HG03439 (cell line): Measurements from ENCODE around the gene SYCE3.
"Not testable (repeated sequence)": the region's sequence is repeated elsewhere in the genome, so short reads cannot be mapped to it uniquely, and the experiment has no call there.

Experiments used
- ATAC-seq: cut with Tn5 transposase; IDR thresholded peaks from one replicate; pipeline ENCODE4 v1.9.1; 2021; ENCODE audit warnings: mild to moderate bottlenecking, moderate library complexity; ENCODE audit not compliant: unreplicated experiment

Gene SYCE3

GRCh38 chr22:50522806-50523438, 39.8 kb downstream of the SYCE3 start:
- ATAC-seq, result no peak

DNA sequence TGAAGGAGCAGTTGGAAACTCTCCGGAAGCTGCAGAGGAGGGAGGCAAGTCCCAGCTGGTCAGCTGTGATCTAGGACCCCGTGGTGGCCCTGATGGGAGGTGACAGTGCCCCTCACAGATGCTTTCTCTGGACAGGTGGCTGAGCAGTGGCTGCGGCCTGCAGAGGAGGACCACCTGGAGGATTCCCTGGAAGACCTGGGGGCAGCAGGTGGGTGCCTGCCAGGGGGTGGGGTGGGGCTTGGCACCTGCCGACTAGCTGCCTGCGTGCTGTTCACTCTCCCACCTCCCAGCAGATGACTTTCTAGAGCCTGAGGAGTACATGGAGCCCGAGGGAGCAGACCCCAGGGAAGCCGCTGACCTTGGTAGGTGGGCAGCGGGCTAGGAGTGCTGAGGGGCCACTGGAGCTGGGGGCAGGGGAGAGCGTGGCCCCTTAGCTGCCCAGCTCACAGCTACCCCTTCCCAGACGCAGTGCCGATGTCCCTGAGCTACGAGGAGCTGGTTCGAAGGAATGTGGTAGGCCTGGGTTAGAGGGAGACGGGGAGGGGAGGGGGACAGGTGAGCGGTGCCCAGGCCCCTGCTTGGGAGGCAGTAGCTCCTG, 40.4 kb downstream of the SYCE3 start:
- no peak for ATAC-seq

DNA sequence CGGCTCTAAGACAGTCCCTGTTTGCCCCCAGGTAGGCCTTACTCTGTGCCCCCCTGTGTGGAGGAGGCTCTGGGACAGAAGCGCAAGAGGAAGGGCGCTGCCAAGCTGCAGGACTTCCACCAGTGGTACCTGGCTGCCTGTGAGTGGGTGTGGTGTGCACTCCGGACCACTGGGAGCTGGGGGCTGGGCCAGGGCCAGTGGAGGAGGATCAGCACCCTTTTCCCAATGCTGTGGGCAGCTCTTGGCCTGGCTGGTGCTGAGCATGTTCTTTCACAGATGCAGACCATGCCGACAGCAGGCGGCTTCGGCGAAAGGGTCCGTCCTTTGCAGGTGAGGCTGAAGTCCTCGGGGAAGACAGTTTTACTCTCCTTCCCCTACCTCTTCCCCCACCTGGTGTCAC, 41.0 kb downstream of the SYCE3 start:
- ATAC-seq, result no peak

GRCh38 chr22:50520826-50521453, 41.8 kb downstream of the SYCE3 start:
- no peak for ATAC-seq

- ATAC-seq, result not testable (repeated sequence)
Measured at GRCh38 chr22:50520184-50520583, 42.5 kb downstream of the SYCE3 start.

DNA sequence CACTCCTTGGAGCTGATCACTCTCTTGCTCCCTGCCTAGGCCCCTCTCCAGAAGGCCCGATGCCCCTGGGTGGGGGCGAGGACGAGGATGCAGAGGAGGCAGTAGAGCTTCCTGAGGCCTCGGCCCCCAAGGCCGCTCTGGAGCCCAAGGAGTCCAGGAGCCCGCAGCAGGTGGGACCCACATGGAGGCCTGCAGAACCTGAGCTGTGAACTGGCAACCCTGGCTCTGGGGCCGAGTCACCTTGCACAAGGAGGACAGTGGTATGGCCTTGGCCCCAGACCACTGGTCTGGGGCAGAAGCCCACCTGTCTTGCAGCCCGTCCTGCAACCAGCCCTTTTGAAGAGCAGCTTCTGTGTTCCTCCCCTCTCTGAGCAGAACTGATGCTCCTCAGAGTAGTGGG, 43.6 kb downstream of the SYCE3 start:
- no peak for ATAC-seq

DNA sequence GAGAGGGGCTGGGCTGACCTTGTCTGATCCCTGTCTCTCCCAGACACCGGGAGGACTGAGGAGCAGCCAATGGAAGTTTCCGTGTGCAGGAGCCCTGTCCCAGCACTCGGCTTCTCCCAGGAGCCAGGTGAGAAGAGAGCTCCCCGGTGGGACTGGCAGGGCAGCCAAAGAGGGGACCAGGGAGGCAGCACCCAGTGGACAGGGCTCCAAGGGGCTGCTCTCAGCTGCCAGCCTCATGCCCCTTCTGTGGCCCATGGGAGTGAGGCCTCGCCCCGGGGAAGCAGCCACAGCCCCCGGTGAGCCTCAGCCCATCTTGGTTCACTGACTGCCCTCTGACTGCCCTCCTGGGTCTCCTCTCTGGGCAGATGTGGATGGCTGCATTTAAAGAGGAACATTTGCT, 44.1 kb downstream of the SYCE3 start:
- ATAC-seq, result no peak

DNA sequence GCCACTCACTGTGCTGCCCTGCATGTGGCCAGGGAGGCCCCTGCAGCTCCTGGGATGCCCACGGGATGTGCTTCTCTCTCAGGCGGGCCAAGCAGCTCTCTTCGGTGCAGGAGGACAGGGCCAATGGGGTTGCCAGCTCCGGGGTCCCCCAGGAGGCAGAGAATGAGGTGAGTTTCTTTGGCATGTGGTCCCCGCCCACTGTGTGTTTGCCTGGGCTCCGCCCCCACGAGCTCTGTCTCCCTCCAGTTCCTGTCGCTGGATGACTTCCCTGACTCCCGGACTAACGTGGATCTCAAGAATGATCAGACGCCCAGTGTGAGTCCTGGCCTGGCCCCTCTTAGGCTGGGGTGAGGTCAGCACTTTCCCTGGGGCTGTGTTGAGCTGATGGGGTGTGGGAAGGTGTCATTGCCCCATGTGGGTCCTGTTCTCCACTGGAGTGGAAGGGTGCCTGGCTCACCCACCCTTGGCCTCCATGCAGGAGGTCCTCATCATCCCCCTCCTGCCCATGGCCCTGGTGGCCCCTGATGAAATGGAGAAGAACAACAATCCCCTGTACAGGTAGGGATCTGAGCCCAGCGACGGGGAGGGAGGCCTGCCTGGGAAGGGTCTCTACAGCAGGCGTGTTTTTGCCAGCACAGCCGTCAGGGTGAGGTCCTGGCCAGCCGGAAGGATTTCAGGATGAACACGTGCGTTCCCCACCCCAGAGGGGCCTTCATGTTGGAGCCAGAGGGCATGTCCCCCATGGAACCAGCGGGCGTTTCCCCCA, 45.0 kb downstream of the SYCE3 start:
- ATAC-seq, result no peak

- ATAC-seq, result no peak
Measured at GRCh38 chr22:50516891-50517290, 45.8 kb downstream of the SYCE3 start.

- no peak for ATAC-seq
Measured at GRCh38 chr22:50516068-50516467, 46.7 kb downstream of the SYCE3 start.

DNA sequence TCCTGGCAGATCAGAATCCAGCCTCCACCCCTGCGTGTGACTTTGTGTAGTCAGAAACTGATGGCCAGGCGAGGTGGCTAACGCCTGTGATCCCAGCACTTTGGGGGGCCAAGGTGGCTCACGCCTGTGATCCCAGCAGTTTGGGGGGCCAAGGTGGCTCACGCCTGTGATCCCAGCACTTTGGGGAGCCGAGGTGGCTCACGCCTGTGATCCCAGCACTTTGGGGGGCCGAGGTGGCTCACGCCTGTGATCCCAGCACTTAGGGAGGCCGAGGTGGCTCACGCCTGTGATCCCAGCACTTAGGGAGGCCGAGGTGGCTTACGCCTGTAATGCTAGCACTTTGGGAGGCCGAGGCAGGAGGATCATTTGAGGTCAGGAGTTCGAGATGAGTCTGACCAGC, 49.5 kb downstream of the SYCE3 start:
- ATAC-seq, result no peak

DNA sequence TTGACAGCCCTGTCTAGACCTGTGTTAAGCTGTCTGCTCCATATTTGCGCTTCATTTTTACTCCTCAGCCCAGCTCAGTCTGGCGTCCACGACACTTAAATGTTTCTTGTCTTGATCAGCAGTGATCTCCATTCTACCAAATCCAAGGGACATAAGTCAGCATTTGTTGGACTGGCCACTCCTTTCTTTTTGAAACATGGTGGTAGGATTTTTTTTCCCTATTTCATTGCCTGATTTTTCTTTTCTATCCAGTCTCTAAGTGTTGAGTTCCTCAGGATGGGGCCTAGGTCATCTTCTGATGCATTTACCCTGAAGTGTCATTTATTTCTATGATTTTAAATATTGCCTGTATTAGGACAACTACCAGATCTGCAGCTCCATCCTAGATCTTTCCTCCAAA, 53.8 kb downstream of the SYCE3 start:
- no peak for ATAC-seq

DNA sequence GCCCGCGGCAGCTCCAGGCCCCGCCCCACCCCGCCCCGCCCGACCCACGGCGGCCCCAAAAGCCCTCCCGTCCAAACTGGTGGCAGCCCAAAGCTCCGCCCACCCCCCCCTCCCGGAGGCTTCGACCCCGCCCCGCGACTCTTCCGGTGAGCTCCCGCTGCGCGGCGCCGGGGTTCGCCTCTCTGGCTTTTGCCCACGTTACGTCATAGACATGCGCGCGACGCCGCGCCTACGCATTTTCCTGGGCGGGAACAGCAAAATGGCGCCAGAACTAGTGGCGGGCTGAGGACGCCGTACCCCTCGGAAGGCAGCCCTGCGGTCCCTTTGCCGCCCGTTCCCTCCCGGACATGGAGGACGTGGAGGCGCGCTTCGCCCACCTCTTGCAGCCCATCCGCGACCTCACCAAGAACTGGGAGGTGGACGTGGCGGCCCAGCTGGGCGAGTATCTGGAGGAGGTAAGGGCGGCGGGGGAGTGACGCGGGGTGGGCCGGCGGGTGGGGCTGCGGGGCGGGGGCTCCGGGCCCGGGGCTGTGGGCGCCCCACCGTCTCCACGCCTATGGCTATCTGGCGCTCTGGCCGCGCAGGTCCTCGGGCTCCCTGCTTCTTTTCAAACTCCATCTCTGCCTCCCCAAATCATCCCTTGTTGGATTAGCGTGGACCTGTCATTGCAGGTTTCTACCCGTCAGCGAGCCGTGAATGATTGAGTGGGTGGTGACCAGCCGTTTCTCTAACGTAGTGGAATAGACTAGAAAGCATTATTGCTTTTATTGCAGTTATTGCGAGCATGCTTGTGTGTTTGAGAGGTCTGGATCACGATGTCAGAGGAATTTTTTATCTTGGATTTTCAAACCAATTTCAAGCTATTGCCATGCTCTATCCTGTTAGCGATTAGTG, 54.5 kb downstream of the SYCE3 start, which contains the start of gene NCAPH2:
NCAPH2 (plus strand) TSS at position 234 of the 894 bp plus-strand sequence; CDS start at position 348, 114 bp downstream.
- ATAC-seq, result peak; percentile 75

- ATAC-seq, result peak; percentile 40
Measured at GRCh38 chr22:50507421-50507990, 55.2 kb downstream of the SYCE3 start, which contains the start of gene LMF2. TSS of gene LMF2 (minus strand) at chr22:50507702. CDS start at chr22:50507675, 27 bp downstream.

GRCh38 chr22:50506611-50507420, 55.9 kb downstream of the SYCE3 start:
- ATAC-seq, result peak; percentile 5

GRCh38 chr22:50505776-50506610, 56.7 kb downstream of the SYCE3 start:
- no peak for ATAC-seq

DNA sequence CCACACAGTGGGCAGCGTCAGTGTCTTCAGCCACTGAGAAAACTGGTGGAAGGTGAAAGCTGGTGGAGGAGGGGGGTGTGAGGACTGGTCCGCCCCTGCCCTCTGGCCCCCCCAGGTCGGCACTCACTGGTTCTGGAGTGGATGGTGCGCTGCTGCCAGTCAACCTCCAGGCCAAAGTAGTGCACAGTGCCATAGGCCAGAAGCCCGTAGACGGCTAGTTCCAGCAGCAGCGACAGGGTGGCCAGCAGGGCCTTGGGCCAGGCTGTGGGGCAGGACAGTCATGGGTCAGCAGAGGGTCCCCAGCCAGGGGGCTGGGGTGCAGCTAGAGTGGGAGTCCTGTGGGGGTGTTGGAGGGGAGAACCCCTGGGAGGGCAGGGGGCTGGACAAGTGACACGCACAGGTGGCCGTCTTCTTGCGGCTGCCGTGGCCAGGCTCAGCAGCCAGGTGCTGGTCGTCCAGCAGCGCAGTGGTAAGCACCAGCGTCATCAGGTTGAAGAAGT, 57.4 kb downstream of the SYCE3 start:
- no peak for ATAC-seq
